AG08395 (cell line): Measurements from ENCODE around the gene EPO.
"Not testable (repeated sequence)": the region's sequence is repeated elsewhere in the genome, so short reads cannot be mapped to it uniquely, and the experiment has no call there.

Source experiments
- DNase-seq: peaks from one replicate; pipeline ENCODE4 v3.0.0; 2012; ENCODE audit warnings: mixed read lengths, low spot score

The EPO gene

DNA sequence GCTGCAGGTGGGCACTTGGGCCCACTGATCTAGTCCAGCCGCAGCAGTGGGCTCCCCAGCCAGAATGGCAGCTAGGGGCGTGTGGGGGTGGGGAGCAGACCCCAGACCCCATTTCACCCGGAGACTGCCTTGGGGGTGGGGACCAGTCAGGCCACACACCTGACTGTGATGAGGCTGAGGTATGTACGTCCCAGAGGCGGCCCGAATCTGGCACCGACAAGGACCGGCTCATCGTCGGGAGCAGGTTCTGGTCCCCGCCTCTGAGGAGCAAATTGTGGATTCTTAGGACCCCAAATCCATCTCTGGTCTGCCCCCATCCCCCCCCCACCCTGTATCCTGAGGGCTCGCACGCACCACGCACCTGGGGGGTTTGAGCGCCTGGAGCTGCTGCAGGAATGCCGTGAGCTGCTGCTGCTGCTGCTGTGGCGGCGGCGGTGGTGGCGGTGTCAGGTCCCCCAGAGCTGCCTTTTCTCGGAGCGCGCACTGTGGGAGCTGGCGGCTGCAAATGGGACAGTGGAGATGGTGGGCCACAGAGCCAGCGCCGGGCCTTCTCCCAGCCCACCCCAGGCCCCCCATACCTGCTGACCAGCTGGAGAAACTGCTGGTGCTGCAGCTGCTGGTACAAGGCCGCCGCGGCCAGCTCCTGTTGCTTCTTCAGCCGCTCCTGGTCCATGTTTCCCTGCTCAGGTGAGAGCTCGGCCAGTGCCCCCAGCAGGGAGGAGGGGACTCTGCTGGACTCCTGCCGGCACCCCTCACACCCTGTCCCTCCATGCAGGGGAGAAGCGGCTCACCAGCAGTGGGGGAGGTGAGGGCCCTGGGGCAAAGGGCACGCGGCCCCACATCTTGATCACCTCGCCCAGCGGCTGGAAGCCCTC, 36.4 kb upstream of the EPO start:
- DNase-seq, result no peak

DNA sequence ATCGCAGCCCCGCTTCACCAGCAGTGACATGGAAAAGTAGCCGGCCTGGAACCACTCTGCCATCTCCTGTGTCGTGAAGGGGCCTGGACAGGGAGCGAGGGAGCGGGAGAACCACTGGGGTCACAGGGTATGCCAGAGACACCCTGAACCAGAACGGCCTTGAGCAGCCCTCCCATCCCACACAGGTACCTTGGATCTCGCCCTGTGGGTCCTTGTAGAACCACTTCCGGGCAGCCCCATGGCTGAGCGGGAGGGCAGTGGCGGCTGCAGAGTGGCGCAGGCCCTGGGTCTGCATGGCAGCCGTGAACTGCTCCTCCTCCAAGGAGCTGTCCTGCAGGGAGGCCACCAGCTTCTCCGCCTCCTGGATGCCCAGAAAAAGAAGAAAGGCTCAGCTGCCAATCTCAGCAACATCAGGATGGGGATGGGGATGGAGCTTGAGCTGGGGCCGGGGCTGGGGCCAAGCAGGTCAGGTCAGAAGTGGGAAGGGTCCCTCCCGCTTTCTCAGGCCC, 35.7 kb upstream of the EPO start:
- no peak for DNase-seq

DNA sequence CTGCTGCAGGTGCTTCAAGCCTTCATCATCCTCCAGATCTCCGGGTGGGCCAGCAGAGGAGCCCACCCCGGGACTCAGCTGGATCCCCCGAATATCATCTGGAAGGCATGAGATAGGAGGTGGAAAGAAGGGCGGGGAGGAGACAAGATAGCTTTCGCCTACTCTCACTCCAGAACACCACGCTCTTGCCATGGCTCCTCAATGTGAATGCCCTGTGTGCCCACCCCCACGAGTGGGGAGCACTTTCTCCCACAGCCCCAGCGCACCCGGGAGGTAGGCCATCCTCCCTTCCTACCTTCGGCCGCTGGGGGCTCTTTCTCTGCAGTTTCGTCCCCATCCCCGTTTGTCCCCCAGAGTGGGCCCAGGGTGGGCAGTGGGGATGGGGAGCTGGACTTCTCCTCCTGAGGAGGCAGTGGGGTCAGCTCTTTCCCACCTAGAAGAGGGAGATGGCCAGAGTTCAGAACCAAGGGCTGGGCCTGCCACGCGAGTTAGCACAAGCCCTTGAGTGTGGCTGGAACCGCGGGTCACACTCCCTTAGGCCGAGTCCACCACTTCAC, 35.1 kb upstream of the EPO start:
- DNase-seq, result no peak

DNA sequence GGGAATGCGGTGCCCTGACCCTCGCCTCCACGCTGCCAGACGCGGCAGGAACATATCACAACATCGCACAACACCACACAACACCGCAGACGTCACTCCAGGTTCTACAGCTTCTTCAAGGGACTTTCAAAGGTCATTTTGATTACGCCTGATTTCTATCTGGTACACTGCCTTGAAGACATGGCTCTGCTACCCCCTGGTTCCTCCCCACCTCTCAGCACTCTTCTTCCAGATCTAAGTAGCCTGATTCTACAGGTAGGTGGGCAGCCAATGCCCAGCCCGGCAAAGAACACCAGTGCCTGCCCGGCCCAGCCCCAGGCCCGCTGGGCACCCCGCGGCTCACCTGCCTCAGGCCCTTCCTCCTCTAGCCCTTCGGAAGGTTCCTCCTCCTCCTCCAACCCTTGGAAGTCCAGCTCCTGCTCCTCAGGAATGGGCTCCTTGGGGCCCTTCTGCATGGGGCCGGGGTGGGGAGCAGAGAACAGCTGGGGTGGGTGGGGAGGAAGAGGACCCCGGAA, 34.6 kb upstream of the EPO start:
- no peak for DNase-seq

DNA sequence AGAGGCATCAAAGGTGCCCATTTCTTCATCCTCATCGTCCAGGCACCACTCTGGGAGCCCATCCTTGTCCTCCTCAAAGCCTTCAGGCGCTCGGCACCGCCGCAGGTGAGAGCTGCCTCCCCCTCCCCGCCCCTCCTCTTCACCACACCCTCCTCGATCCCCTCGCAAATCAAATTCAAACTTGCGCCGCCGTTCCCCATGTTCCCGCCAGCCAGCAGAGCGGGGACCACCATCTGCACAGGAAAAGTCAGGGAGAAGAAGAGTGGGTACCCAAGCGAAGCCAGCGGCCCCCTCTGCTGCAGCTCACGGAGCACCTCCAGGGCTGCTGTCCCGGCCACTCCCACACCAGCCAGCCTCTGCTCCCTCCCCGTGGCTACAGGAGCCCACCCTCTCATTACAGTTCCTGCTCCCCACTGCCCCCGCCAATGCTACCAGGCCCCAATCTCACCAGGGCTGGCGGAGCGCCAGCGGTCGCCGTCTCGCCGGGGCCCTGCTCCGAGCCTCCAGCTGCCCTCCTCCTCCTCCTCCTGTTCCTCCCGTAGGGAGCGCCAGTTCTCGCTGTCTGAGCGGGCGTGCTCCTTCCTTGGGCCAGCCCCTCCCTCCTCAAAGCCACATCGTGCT, 34.0 kb upstream of the EPO start:
- no peak for DNase-seq

DNA sequence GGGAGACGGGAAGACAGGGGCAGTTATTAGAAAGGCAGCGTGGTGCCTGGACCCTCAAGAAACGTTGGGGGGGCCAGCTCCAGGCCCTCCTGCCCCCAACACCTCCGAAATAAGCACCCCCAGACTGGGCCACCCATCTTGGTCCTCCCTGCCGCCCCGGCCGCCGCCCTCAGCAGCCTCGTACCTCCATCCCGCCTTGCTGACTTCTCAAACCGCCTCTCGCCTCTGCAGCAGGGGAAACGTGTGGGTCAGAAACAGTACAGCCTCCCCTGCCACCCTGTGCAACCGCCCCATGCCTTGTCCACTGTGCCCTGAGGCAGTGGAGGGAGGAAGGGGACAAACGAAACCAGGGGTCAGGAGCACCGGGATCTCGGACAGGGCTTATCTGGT, 33.5 kb upstream of the EPO start:
- no peak for DNase-seq

DNA sequence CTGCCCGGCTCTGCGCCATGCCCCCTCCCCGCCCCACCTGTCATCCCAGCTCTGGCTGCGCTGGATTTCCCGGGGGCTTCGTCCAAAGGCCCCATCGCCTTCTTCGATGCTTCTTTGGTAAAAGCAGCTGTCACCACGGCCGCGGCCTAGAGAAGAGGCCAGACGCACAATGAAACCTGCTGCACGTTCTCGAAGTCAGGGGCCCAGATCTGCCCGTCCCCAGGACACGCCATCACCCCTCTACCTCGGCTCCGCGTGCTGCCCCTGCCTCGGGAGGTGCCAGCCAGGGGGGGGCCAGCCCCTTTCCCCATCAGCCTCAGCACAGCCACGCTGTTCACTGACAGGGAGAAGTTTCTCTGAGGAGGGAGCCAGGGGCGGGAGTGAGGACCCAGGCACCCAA, 33.0 kb upstream of the EPO start:
- no peak for DNase-seq

DNA sequence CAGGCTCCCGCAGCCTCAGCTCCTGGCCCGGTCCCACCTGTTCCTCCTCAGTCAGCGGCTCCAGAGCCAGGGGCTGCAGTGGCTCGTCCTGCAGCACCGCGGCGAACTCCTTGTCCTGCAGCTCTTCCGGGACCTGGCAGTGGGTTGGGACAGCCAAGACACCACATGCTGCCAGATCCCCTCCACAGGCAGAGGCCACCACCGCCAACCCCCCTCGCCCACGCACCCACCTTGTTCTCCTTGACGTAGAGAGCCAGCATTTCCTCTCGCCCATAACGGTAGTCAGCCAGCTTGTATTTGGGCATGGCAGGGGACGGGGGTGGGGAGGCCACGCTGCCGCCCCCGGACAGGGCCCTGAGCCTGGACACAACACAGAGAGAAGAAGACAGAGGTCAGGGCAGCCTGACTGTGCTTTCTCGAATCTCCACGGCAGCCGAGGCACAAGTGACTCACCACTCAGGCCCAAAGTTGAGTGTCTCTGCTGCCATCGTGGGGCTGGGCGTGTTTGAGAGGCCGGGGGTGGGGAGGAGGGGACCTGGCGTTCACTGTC, 32.4 kb upstream of the EPO start:
- DNase-seq, result no peak

DNA sequence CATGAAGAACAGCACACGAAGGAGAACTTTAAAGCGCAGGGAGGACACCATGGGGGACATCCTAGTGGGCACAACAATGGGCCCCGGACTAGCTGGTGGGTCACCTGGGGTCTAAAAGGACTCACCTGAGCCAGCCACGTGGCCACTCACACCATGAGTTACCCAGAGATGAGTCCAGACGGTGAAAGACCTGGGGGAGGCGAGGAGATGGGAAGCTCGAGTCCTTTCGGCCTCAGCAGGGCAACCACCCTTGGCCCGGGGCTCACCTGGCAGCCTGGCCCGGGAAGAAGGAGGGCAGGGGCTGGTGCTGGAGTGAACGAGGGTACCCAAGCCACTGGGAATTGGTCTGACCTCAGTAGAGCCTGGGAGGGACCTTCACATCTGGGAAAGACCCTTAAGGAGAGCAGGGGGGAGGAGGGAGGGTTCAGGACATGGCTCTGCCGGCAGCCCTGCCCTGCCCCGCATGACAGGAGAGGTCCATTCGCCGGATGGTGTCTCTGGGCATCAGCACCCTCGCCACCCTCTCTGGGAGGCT, 31.9 kb upstream of the EPO start:
- DNase-seq, result no peak

DNA sequence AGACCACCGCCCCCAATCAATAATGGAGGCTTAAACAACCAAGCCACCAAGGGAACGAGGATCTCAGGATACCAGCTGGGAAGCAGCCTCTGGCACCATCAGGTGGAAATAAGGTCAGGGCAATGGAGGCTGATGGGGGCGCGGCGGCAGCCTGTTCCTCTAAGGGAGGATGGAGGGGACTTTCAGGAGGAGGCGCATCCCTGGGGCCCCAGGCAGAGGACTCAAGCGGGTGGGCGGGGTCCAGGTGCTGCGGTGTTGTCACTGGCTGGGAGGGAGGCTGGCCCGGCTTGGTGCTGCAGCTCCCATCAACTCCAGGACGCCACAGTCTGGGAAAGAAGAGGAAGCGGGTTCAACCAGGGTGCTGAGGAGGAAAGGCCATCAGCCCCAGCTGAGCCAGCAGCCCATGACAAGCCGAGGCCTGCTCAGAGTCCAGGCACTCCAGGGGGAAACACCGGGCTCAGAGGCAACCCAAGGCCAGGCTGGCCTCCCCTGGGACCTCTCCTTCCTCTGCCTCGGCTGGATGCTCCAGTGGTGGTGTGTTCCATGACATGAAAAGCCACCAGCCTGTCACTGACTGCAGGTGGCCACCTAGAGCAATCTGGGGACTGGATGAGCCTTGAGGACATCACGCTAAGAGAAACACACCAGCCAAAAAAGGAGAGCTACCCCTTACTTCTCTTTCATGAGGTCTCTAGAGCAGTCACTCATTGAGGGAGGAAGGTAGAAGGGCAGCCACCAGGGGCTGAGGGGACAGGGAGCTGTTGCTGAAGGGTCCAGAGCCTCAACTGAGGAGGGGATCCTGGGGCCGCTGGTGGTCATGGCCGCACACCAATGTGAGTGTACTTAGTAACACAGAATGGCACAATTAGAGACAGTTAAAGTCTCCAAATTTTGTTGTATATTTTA, 30.8 kb upstream of the EPO start:
- no peak for DNase-seq

DNA sequence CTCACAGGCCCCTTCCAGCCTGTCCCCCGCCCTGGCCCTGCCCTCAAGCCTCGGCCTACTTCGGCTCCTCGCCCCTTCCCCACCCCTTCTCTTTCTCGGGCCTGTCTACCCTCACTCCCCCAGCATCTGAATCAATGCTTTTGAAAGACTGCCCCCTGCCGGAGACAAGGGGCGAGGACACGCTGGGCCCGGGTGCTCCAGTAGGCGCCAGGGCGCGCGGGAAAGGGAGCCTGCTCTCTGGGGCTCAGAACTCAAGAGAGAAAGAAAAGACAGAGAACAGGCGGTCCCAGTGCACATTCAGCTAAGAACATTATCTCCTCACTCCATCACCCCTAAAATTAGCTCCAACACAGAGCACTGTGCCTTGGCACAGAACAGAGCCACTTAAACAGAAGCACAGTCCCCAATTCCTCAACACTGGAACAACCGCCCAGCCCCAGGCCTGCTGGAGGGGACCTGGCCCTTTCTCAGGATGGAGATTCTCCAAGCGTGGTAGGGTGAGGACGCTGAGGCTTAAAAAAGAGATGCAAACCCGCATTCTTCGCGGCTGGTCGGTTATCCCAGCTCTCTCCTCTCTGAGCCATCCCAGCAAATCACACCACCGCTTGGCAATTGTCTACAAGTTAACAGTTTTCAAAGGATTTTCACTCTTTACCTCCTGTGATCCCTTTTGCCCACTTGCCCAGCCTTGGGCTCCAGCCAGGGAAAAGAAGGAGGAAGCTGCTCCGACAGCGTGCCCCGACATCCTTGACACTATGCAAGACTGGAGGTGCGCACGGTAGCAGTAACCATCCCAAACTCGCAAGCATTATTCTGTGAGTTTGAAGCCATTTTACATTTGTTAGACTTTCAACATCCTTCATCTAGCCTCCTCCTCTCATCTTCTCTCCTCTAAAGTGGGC, 28.3 kb upstream of the EPO start:
- peak; percentile 87 for DNase-seq

DNA sequence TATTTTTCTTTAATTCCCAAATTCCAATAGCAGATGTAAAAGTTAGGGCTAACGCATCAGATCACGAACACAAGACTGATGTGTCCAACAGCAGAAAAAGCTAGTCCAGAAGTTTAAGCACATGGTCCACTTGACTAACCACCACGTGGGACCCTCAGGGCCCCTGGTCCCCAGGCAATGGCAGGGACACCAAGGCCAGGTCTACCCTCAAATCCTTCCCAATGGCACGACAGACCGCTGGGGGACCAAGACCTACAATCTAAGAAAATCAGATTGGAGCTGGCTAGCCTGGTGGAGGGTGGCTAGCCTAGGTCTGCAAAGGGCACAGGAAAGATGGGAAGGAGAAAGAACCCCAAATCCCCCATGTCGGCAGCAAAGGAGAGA, 27.7 kb upstream of the EPO start:
- DNase-seq, result no peak

DNA sequence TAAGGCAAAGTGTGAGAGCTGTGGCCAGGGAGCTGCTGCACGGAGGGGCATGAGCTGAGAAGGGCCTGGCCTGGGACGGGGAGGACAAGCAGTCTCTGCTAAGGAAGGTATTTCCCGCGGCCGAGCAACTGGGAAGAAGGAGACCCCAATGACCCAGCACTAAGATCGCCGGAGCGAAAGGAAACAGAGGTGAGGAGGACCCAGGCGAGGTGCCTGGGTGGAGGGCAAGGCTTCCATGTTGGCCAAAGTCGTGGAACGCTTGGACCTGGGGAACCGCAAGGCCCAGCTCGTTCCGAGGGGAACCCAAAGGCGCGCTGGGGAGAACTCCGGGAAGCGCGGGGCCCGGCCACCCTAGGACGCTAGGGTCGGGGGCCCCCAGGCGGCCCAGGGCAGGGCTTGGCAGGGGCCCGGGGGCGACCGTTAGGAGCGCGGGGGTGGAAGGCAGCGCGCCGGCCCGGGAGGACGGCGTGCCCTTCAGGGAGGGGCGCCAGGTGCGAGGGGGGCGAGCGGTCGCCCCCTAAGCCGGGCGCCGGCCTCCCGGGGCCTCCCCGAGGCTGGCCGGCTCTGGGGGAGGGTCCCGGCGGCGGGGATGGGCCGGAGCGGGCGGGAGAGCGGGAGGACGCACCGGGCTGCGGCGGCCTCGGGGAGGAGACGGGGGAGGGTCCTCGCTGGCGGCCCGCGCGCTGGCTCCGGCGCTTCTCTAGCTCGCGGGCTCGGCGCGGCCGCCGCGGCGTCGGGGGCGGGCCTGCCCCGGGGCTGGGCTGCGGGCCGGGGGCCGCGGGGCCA, 26.8 kb upstream of the EPO start:
- no peak for DNase-seq

DNA sequence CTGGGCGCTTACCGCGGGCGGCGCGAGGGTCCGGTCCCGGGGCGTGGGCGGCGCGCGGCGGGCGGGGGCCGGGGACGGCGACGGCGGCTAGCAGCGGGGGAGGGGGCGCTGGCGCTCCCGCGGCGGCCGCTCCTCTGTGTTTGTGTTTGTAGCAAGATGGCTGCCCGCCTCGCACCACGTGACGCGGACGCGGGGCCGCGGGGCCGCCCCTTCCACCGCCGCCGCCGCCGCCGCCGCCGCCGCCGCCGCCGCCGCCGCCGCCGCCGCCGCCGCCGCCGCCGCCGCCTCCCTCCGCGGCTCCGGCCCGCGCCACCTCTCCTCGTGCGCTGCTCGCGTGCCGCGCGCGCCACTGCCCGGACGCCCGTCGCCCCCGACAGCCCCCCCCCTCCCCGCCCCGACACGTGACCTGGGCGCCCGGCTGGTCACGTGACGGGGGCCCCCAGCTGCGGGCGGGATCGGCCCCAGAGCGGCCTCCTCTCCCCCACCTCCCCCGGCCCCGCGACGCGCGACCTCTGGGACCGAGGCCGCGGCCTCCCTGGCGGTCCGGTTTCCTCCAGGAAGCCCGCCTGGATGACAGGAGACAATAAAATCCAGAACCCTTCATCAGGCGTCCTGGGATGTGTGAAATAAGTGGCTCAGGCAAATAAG, 26.0 kb upstream of the EPO start, which contains the start of gene GIGYF1:
GIGYF1 (minus strand) TSS at position 153 of the 648 bp plus-strand sequence. CDS start 6,012 bp downstream, outside the sequence.
- DNase-seq, result peak; percentile 86

DNA sequence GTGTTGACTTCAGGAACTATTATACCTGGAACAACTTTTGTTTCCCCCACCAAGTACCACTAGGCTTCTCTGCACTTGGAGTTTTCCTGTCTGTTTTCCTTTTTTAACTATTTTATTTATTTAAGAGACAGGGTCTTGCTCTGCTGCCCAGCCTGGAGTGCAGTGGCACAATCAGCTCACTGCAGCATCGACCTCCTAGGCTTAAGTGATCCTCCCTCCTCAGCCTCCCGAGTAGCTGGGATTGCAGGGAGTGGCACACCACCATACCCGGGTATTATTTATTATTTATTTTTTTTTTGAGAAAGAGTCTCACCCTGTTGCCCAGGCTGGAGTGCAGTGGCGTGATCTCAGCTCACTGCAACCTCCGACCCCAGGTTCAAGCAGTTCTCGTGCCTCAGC, 24.1 kb upstream of the EPO start:
- no peak for DNase-seq

DNA sequence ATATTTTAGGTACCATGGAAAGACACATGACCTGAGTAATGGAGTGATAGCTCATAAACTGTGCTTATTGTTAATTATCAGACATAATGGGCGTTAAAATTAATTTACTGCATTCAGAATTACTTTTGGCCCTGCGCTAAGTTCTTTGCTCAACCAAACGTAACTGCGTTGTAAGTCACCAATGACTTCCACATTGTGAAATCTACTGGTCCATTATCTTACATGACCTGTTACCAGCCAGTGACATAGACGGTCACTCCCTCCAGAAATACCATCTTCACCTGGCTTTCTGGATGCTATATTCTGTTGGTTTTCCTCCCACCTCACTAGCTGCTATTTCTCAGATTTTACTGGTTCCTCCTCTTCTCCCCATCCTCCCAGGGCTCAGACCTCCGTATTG, 21.2 kb upstream of the EPO start:
- no peak for DNase-seq

DNA sequence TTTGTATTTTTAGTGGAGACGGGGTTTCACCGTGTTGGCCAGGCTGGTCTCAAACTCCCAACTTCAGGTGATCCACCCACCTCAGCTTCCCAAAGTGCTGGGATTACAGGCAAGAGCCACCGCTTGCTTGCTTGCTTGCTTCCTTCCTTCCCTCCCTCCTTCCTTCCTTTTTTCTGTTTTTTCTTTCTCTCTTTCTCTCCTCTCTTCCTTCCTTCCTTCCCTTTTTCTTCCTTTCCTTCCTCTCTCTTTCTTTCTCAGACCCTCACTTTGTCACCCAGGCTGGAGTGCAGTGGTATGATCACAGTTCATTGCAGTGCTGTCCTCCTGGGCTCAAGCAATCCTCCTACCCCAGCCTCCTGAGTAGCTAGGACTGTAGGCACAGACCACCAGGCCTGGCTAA, 19.2 kb upstream of the EPO start:
- not testable (repeated sequence) for DNase-seq

DNA sequence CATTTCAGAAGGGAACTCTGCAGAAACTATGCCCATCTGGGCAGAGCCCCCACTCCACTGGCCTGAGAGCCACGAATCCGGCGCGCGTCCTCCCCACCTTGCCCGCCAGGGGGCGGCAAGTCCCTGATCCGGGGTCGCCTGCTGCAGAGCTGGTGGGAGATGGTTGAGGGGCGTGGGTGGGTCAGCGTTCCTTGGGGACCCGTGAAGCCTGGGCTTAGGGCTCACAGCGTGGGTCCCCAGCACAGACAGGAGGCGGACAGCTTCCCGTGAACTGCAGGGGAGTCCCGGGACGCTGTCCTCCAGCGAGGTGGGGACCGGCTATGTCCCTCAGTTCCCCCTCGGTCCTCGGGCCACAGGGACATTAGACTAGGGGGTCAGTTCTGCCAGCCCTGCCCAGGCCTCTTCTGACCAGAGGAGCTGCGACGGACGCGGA, 14.9 kb upstream of the EPO start:
- peak; percentile 85 for DNase-seq
